SKM-1 (cell line): ENCODE results near the gene DNAH6.
"Not testable (repeated sequence)": the region's sequence is repeated elsewhere in the genome, so short reads cannot be mapped to it uniquely, and the experiment has no call there.

Experiments
- DNase-seq: peaks from one replicate; lab custom pipeline; 2025; ENCODE audit not compliant: unreplicated experiment; lab: John Stamatoyannopoulos, UW

DNAH6 gene

DNA sequence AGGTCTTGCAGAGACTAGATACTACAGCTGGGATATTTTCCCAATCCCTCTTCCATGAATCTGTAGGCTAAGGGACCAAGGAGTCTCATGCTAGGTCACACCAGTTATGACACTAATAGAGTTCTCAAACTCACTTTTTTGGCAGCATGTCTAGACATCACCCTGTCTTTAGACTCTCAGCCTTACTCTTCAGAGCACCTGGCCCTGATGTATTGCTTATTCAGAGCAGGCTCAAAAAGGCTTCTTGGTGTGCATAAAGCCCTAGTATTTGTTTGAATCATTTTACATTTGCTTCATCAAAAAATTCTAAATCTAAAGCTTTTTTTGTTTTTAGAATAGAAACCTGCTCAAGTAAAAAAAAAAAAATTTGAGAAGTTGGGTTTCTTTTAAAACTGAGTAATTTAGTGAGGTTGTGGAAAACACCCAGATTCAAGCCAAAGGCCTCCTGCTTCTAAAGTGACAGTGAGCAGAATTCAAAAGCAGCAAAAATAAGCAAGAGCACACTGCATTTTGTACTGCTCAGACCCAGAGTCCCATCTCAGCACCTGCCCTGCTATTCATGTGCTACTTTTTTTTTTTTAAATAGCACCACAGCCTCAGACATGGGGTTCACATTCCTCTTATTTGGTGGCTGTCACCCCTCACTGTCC lies 18.0 kb upstream of the DNAH6 start:
- DNase-seq = no peak

DNA sequence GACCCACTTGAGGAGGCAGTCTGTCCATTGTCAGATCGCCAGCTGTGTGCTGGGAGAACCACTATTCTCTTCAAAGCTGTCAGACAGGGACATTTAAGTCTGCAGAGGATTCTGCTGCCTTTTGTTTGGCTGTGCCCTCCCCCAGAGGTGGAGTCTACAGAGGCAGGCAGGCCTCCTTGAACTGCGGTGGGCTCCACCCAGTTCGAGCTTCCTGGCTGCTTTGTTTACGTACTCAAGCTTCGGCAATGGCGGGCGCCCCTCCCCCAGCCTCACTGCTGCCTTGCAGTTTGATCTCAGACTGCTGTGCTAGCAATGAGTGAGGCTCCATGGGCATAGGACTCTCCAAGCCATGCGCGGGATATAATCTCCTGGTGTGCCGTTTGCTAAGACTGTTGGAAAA lies 5.3 kb upstream of the DNAH6 start:
- not testable (repeated sequence) for DNase-seq

DNA sequence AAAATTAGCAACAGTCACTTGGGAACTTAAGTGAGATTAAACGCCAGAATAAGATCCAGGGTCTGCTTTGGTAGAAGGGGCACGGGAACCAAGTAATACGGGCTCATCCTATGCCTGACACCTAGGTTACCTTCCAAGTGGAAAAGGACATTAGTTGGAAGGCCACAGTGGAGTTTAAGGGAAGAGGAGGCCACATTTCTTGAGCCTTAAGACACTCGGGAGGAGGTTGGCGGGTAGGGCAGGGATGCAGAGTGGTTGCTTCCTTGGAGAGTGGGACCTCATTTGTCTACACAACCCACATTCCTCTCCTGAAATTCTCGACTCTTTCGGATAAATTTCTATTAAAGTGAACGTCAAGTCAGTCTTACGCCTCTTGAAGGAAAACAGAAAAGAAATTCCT lies 510 bp upstream of the DNAH6 start:
- no peak for DNase-seq

DNA sequence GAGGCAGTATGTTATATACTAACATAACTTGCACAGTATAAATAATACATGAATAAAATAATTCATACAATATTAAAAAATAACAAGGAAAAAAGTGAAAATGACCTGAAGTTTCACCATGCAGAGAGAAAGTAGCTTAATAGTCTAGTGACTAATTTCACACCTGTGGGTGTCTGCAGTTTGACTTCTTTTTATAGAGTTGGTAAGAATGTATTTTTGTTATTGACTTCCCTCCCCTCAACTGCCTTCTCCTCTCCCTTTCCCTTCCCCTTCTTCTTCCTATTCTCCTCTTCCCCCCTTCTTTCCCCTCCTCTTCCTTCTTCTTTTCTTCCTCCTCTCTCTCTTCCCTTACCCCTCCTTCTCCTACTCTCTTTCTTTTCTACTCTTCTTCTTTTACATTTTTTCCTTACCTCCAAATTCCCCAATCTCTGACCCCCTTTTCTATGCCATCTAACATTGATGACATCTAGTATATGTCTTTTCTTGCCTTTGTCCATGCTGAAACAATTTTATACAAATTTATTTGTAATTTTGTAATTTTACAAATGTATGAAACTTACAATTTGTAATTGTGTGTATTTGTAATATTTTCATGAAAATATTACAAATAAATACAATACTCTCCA lies 3.1 kb downstream of the DNAH6 start:
- DNase-seq = no peak

DNA sequence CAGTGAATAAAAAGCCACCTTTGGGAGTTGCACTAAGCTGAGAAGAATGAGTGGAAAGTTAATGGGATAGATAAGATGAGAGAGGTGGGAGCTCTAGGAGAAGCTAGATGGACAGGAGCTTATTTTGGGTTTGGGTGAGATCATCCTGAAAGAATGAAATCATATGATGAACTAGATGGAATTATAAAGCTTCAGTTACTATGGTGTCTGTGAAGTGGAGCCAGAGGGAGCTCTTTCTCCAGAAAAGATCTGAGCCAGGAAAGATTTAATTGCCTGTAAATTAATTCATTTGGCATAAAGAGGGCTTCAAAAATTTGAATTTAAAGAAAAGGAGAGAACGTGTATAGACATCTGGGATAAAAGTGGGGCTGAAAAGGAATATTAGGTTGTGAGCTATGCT lies 10.3 kb downstream of the DNAH6 start:
- DNase-seq = no peak

DNA sequence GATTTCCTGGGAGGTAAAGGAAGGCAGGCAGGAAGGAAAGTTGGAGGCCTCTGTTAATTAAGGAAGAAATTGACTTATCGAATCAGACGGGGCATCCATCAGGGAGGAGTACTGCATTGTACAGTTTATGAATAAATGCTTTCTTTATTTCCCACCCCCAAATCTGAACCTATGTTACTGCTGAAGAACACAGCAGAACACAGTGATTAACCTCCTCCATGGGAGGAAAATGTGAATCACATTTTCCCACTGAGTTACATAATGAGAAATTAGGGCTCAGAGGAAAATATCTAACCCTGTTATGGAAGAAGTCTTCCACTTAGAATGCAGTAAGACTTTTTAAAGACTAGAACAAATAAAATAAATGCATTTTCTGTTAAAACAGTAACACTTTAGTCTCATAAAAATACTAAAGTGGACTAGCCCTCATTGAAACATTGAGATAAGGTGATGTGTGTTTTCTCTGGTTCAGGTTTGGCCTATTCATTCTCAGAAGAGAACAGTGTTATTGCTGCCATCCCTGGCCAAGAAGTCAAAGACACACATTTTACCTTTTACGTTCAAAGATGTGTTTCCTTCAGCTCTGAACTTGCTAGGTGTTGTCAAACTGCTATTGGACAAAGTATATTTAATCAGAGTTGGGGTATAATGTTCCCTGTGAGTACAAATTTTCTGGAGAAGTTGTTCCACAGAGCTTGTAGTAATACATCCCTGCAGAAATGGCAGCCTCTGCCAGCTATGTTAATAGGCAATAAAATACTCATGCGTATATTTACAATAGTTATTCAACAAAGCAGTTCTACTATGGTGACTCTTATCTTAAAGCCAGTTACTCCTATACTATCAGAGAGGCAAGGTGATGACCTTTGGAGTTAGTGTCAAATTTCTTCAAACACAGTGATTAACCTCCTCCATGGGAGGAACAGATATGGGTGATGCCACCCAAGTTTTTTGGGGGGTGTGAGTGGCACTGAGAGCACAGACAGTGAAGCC lies 11.1 kb downstream of the DNAH6 start:
- no peak for DNase-seq

DNA sequence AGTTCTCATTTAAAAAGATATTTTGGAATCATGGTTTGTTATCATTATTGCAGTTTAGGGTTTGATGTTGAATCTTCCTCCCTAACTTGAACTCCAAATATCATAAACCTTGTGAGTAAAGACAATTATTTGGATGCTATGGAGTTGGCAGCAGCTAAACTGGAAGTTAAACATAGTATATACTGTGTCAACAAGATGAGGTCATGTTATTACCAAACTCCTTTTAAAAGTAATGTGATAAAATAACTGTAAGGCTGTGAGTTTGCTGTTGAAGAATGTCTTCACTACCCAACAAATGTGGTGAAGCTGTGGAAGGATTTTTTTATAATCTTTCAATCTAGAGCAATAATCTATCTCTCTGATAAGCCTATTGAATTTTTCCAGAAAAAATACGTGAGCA lies 16.0 kb downstream of the DNAH6 start:
- no peak for DNase-seq

DNA sequence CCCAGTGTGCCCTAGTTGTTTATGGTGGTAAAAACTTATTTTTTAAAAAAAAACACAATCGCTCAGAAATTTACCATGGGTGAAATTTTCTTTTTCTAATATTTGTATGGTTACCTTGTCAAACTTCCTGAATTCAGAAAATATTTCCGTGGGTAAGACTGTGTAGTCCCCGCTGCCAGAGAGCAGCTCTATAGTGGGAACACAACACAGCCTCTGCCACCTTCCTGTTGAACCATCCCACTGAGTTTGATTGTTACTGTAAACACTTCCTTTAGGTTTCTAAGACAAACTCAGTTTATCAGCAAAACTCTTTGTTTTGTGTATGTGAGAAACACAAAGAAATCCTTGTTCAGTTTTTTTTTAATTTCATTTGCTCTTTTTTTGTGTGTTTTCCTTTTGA lies 17.9 kb downstream of the DNAH6 start:
- DNase-seq = no peak

DNA sequence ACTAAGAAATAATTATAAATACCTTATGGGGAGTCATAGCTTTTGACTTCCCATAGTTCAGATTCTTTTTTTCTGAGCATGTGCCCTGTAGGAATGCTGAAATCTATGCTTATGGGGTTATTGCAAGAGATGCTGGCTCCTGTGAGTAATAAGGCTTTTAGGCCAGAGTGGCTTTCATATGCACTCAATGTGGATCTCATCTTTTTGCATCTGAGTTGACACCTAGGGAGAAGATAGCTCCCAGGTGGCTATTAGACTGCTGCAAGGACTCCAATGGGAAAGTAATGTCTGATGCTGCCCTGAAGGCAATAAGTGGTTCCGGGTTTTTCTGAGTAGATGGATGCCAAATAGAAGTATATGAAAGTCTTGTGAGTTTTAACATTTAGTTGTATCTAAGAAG lies 21.0 kb downstream of the DNAH6 start:
- no peak for DNase-seq

DNA sequence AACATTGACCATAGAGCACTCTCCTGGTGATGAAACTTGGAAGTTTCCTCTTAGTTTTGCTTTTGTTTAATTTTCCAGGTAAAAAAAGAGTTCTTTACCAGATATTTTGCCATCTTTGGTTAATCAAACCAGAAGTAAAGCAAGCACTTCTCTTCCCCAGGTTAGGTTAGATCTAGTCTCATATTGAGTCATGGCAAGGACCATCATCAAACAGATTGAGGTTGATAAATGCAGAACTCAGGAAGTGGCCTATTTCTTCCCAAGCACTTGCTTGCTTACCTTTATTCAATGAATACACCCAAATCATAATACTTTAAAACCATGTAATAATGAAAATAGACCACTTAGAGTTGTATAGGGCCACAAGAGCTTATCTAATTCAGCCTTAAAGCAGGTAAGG lies 23.4 kb downstream of the DNAH6 start:
- DNase-seq = no peak

DNA sequence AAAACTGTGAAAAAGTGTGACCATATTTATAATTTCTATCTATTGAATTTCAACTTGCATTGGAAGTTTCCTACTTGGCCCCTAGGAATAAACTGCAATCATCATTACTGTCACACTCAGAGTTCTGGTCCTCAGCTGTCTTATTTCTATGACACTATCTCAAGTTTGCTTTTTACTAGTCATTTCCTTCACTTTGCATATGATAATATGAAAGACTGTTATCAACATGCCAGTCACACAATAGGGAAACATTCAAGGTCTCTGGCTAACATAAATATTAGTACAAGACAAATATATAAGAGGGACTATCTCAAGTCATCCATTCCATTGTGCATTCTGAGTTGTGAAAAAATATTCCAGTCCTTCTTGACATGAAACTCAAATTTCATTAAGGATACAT lies 28.7 kb downstream of the DNAH6 start:
- no peak for DNase-seq

DNA sequence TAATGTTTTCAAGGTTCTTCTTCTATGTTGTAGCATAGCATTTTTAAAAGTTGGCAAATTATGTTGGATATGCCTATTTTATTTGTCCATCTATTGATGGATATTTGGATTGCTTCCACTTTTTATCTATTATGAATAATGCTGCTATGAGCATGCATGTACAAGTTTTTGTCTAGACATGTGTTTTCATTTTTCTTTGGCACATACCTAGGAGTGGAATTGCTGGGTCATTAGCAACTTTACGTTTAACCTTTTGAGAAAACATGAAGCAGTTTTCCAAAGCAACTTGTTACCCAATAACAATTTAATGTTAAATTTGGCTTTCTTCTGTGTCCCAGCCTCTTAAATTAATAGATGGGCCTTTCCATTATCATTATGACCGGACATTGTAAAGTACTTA lies 30.3 kb downstream of the DNAH6 start:
- no peak for DNase-seq

DNA sequence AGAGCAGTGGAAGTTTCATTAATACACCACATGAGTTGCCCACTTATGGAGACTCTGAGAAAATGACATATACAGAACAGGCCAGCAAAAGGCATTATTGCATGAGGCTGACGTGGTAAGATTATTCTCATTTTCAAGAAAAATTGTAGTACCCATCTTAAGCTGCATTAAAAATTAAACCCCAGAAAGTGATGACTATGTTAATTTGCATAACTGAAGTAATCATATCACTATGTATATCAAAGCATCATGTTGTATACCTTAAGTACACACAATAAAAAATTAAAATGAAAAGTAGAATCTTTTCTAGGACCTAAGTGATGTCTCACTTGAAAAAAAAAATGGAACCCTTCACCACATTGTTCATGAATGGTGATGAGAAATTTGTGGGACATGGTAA lies 32.0 kb downstream of the DNAH6 start:
- no peak for DNase-seq

DNA sequence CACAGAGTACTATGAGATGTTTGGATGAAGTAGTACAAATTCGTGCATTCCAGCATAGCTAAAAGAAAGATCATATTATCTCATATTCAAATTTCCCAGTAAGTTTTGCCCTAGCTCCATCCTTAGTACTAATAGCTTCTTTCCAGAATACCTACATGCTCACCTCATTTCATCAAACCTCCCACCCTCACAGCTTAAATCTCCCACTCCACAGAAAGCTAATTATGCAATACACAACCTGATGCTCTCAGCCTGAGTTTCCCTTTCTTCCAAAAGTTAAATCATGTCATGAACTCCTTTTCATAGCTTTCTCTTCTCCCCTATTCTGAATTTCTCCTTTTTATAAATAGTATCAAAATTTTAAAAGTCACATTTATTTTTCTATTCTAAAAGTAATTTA lies 34.6 kb downstream of the DNAH6 start:
- no peak for DNase-seq

DNA sequence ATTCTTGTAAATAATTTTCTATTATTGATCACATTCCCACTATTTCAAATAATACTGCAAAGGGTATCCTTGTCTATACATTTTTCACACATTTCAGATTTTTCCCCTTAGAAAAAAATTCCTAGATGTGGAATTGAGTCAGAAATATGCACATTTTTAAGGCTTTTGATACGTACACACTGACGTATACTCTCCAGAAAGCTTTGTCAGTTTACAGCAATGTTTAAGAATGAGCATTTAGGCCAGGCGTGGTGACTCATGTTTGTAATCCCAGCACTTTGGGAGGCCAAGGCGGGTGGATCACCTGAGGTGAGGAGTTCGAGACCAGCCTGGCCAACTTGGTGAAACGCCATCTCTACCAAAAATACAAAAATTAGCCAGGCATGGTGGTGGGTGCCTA lies 35.2 kb downstream of the DNAH6 start:
- DNase-seq = not testable (repeated sequence)

DNA sequence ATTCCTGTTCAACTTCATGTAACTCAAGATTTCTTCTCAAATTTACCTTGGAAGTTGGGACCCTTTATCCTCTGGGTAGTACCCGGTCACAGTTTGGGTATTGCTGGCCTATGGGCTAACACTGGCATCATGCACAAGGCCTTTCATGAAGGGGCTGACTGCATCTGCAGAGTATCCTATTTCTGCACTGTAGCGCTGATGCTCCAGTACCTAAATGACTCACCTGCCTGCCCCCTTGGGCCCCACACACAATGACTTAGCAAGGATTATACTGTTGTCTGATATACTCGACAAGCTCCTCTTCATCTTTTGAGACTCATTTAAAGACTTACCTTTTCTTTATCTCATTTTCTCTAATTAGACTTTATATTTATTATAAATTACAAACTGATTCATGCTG lies 39.9 kb downstream of the DNAH6 start:
- no peak for DNase-seq

DNA sequence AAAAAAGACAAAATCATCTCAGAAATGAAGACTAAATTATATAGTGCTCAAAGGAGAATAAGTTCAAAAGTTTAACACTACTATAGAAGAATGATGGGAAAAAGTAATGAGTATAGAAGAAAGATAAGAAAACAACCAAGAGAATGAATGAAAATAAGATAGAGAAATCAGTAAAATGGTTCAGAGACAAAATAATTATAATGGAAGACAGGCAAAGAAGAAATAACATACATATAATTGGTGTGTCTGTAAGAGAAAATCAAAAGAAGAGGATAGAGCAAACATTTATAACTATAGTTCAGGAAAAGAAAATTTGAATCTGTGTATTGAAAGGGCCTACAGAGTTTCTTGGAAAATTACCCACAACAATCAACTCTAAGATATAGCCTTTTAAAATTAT lies 43.5 kb downstream of the DNAH6 start:
- no peak for DNase-seq

DNA sequence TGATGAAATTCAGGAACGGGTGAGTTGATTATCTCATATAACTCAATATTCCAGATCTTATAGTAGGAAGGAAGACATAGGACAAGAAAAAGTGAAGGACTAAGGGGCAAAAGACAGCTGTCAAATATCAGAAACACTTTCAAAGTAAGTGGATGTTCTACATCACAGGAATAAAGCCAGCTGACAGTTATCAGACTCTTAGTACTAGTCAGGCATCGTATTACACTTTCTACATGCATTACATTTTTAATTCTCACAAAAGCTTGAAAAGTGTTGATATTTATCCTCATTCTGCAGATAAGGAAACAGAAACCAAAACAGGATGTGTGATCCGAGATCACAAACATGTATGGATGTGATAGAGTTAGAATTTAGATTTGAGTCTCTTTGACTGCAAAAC lies 63.4 kb downstream of the DNAH6 start:
- no peak for DNase-seq

DNA sequence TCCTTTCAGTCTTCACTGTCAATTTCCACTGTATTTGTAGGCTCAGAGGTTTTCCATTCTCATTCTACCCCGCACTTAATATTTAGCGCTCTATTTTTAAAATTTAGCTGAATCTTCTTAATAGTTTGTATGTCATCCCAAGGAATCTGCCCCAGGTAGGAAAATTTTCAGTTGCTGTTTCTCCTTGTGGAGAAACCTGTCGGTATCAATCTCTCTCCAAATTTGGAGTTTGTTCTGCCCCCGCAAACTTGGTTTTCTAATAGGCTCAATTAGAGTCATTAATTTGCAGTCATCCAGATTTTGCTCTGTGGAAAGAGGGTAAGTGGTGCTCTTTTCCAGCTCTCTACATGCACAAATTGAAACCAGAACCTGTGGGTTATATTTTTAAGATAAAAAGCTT lies 87.6 kb downstream of the DNAH6 start:
- no peak for DNase-seq

DNA sequence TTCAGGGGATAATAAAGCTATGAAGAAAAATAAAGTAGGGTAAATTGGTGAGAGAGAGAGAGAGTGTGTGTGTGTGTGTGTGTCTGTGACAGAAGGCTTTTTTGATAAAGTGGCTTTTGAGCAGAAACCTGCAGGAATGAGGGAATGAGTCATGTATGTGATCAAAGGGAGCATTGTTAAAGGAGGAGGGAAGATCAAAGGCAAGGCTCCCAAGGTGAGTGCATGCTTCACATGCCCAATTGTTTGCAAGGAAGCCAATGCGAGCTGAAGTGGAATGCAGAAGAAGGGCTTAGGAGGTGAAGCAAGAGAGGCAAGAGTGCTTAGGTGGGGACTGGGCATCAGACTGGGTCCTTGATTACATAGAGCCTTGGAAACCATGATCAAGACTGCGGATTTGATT lies 96.8 kb downstream of the DNAH6 start:
- DNase-seq = no peak

DNA sequence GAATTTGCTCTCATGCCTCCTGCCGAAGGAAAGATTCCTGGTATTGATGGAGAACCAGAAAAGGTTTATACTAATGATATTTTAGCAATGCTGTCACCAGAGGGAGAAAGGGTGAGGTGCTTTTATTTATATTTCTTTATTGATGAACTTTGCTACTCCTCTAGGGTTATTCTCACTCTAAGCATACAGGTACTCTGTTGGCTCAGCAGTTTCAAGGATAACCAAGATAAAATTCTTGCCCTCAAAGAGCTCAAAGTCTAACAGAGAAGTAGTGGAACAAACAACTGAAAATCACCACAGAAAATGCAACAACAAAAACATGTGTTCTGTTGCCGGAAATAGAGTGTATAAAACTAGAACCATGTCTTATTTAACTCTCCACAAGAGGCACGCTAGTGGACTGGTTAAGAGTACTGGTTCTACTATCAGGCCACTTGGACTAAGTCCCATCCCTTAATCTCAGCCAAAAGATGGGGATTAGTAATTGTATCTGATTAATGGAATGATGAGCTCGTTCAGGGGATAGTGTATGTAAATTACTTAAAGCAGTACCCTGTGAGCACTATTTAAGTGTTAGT lies 103.6 kb downstream of the DNAH6 start:
- DNase-seq = no peak

DNA sequence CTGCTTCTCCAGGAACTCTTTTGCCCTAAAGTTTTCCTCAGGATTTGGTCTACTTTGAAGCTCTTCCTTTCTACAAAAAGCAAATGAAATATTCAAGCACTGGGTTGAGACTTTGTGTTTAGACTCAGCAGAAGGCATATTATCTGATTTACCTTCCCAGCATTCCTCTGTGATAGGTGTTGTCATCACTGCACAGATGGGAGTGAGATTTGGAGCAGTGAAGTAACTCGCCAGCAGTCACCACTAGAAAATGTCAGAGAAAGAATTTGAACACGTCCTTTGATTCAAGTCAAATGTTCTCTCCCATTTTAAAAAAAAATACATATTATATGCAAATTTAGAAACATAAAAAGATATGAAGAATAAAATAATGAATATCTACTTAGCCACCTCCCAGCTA lies 112.2 kb downstream of the DNAH6 start:
- DNase-seq = no peak
